Measurements from ENCODE around the gene TMEM244.
"Not testable (repeated sequence)": the region's sequence is repeated elsewhere in the genome, so short reads cannot be mapped to it uniquely, and the experiment has no call there.

The TMEM244 gene

DNA sequence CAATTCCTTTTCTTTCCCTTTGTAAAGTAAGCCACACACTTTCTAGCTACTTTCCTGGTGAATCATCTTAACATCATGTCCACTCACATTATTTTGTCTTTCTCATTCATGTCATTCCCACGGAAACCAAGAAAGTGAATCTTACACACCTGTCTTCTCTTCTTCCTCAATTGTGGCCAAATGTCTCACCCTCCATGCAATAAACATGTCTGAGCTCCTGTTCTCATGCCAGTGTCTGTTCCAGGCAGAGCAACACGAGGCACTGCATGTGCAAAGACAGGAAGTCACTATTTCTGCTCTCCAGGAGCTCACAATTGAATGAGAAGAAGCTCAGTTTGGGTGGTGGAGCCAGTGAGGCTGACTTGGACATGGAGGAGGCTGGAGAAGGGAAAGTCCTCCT is 29.0 kb upstream of the TMEM244 start:
- Histone ChIP-seq H3K36me3 (ENCODE audit: control insufficient read depth in 1 of 2, insufficient read depth in 2 of 2, low read length in 2 of 2) (no peaks in the 10 kb centered on the region), H3K9me3 (ENCODE audit: control insufficient read depth in 1 of 2, low read length in 2 of 2) (no peaks in the 10 kb centered on the region), H3K27ac (ENCODE audit: low read length) (no peak overlapping the region), H3K4me3 (ENCODE audit: low read depth in 1 of 2, low read length in 2 of 2) (no peak overlapping the region), H3K27me3 (ENCODE audit: low read depth, low read length) (no peaks in the 10 kb centered on the region), H3K4me1 (ENCODE audit: control insufficient read depth in 1 of 2, insufficient read depth in 2 of 2, low read length in 2 of 2) (no peaks in the 10 kb centered on the region)

DNA sequence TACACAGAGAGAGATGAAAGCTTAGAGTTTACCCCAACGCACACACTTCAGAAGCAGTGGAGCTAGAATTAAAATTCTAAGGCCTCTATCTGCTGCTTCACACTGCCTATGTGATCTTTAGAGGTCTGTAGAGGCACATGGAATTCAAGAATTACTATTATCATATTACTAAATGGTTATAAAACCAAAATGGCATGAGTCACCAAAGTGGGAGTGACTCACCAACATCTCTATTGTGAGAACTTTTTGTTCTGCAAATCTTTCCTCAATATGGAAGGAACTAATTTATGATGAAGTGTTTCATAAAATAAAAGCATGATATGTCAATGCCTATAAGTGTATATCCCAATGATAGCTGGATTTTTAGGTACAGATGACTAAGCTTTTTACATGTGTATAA is 28.5 kb upstream of the TMEM244 start:
- no peaks in the 10 kb centered on the region for H3K4me1 ChIP-seq (ENCODE audit: control insufficient read depth in 1 of 2, insufficient read depth in 2 of 2, low read length in 2 of 2)
- no peak overlapping the region for H3K4me3 ChIP-seq (ENCODE audit: low read depth in 1 of 2, low read length in 2 of 2)
- no peaks in the 10 kb centered on the region for H3K36me3 ChIP-seq (ENCODE audit: control insufficient read depth in 1 of 2, insufficient read depth in 2 of 2, low read length in 2 of 2)
- H3K27ac ChIP-seq (ENCODE audit: low read length) = no peak overlapping the region
- no peaks in the 10 kb centered on the region for H3K27me3 ChIP-seq (ENCODE audit: low read depth, low read length)
- no peaks in the 10 kb centered on the region for H3K9me3 ChIP-seq (ENCODE audit: control insufficient read depth in 1 of 2, low read length in 2 of 2)

DNA sequence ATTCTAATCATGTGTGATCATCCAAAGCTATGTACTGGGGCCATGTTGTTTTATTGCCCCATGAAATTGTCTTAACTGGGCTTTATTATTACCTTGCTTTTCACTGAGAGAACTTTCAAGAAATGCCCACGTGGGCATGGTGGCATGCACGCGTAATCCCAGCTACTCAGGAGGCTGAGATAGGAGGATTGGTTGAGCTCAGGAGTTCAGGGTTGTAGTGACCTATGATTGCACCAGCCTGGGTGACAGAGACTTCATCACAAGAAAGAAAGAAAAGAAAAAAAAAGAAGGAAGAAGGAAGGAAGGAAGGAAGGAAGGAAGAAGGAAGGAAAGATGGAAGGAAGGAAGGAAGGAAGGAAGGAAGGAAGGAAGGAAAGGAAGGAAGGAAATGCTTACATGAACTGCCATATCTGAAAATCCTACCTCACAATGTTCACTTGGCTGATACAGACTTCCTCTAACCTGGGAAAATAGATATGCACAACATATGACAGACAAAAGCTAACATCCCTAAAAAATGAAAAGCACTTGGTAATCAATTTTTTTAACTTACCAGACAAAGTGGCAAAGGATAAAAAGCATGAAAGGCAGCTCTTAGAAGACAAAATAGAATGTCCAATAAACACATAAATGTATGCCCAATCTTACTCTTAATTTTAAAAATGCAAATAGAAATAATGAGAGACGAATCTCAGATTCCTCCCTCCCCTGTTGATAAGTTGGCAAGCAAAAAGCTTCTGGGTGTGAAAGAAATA is 25.5 kb upstream of the TMEM244 start:
- H3K36me3 ChIP-seq (ENCODE audit: control insufficient read depth in 1 of 2, insufficient read depth in 2 of 2, low read length in 2 of 2) = no peaks in the 10 kb centered on the region
- H3K4me1 ChIP-seq (ENCODE audit: control insufficient read depth in 1 of 2, insufficient read depth in 2 of 2, low read length in 2 of 2) = no peaks in the 10 kb centered on the region
- no peaks in the 10 kb centered on the region for H3K27me3 ChIP-seq (ENCODE audit: low read depth, low read length)
- H3K4me3 ChIP-seq (ENCODE audit: low read depth in 1 of 2, low read length in 2 of 2) = no peak overlapping the region
- H3K9me3 ChIP-seq (ENCODE audit: control insufficient read depth in 1 of 2, low read length in 2 of 2) = no peaks in the 10 kb centered on the region
- H3K27ac ChIP-seq (ENCODE audit: low read length) = no peak overlapping the region

DNA sequence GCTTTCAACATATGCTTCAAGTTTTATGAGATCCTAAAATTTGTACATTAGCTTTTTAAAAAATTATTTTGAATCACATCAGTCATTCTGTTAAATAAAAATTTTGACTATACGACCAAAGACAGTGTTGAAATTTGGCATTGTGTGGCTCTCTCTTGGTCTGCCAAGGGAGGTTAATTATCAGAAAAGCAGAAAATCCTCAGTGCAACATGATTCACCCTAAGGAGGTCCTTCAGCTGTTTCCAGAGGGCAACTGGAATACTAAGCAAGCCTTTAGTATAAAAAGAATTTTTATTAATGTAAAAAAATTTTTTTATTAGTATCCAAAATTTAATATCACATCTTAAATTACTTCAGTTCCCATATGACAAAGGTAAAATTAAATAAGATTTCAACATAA is 23.1 kb upstream of the TMEM244 start:
- Histone ChIP-seq H3K4me1 (ENCODE audit: control insufficient read depth in 1 of 2, insufficient read depth in 2 of 2, low read length in 2 of 2) (no peaks in the 10 kb centered on the region), H3K27ac (ENCODE audit: low read length) (no peak overlapping the region), H3K36me3 (ENCODE audit: control insufficient read depth in 1 of 2, insufficient read depth in 2 of 2, low read length in 2 of 2) (no peaks in the 10 kb centered on the region), H3K4me3 (ENCODE audit: low read depth in 1 of 2, low read length in 2 of 2) (no peak overlapping the region), H3K9me3 (ENCODE audit: control insufficient read depth in 1 of 2, low read length in 2 of 2) (no peaks in the 10 kb centered on the region), H3K27me3 (ENCODE audit: low read depth, low read length) (no peaks in the 10 kb centered on the region)

DNA sequence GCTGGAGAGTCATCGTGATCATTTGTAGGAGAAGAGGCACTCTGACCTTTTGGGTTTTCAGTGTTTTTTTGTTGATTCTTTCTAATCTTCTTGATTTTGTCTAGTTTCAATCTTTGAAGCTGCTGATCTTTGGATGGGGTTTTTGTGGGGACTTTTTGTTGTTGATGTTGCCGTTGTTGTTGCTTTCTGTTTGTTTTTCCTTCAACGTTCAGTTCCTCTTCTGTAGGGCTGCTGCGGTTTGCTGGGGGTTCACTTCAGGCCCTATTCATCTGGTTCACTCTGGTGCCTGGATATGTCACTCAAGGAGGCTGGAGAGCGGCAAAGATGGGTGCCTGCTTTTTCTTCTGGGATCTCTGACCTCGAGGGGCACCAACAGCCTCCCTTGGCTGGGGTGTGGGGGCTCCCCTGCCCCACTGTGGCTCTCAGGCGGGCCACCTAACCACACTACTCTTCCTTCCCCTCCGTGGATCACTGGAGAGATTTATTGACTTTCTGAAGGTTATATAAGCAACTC is 21.5 kb upstream of the TMEM244 start:
- no peaks in the 10 kb centered on the region for H3K36me3 ChIP-seq (ENCODE audit: control insufficient read depth in 1 of 2, insufficient read depth in 2 of 2, low read length in 2 of 2)
- H3K27me3 ChIP-seq (ENCODE audit: low read depth, low read length) = no peaks in the 10 kb centered on the region
- H3K4me1 ChIP-seq (ENCODE audit: control insufficient read depth in 1 of 2, insufficient read depth in 2 of 2, low read length in 2 of 2) = no peaks in the 10 kb centered on the region
- H3K9me3 ChIP-seq (ENCODE audit: control insufficient read depth in 1 of 2, low read length in 2 of 2) = peaks cover 0 to 3% of the 10 kb centered on the region in 2 donors
- H3K4me3 ChIP-seq (ENCODE audit: low read depth in 1 of 2, low read length in 2 of 2) = no peak overlapping the region
- H3K27ac ChIP-seq (ENCODE audit: low read length) = no peak overlapping the region

DNA sequence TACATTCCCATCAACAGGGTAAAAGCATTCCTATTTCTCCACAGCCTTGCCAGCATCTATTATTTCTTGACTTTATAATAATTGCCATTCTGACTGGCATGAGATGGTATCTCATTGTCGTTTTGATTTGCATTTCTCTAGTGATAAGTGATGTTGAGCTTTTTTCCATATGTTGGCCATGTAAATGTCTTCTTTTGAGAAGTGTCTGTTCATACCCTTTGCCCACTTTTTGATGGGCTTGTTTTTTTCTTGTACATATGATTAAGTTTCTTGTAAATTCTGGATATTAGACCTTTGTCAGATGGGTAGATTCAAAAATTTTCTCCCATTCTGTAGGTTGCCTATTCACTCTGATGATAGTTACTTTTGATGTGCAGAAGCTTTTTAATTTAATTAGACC is 16.8 kb upstream of the TMEM244 start:
- H3K4me3 ChIP-seq (ENCODE audit: low read depth in 1 of 2, low read length in 2 of 2); H3K27ac ChIP-seq (ENCODE audit: low read length); H3K27me3 ChIP-seq (ENCODE audit: low read depth, low read length); H3K4me1 ChIP-seq (ENCODE audit: control insufficient read depth in 1 of 2, insufficient read depth in 2 of 2, low read length in 2 of 2); H3K36me3 ChIP-seq (ENCODE audit: control insufficient read depth in 1 of 2, insufficient read depth in 2 of 2, low read length in 2 of 2); H3K9me3 ChIP-seq (ENCODE audit: control insufficient read depth in 1 of 2, low read length in 2 of 2): not testable (repeated sequence)

DNA sequence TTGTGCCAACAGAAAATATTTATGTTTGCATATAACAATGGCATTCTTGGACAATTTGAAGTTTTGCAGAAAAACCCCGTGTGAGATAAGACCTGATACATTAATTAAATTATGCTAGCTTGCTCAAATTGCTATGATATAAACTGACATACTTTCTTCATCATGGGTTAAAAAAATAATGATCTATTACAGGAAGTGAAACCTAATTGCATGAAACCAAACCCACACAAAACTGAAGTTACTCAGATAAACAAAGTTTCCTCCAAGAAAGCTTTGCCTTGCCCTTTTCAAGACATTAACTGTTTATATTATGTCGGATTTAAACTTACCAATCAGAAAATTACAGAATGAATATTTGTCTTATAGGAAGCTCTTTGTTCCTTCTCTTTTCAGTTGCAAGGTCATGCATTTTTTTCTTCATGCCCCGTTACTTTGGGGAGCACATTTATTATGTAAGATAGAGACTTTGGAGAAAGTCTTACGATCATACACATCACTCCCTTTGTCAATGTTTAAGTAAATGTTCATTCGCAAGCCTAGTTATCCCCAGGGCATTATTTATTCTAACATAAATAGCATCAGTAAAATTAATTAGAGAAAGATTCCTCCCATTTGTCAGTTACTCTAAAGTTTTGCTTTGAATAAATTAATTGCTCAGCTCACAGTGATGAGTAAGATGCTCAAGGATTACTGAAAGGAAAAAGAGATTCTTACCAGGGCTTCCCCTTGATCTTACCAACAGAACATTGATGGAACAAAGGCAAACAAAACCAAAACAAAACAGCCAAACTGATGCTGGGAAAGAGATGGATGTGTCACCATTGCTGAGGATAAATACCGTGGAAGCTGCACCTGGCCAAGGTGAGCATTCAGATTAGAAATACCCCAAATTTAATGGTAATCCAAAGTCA is 14.8 kb upstream of the TMEM244 start:
- Histone ChIP-seq H3K4me3 (ENCODE audit: low read depth in 1 of 2, low read length in 2 of 2) (no peak overlapping the region), H3K27ac (ENCODE audit: low read length) (no peak overlapping the region), H3K36me3 (ENCODE audit: control insufficient read depth in 1 of 2, insufficient read depth in 2 of 2, low read length in 2 of 2) (no peaks in the 10 kb centered on the region), H3K4me1 (ENCODE audit: control insufficient read depth in 1 of 2, insufficient read depth in 2 of 2, low read length in 2 of 2) (no peaks in the 10 kb centered on the region), H3K9me3 (ENCODE audit: control insufficient read depth in 1 of 2, low read length in 2 of 2) (peaks cover 0 to 3% of the 10 kb centered on the region in 2 donors), H3K27me3 (ENCODE audit: low read depth, low read length) (no peaks in the 10 kb centered on the region)

DNA sequence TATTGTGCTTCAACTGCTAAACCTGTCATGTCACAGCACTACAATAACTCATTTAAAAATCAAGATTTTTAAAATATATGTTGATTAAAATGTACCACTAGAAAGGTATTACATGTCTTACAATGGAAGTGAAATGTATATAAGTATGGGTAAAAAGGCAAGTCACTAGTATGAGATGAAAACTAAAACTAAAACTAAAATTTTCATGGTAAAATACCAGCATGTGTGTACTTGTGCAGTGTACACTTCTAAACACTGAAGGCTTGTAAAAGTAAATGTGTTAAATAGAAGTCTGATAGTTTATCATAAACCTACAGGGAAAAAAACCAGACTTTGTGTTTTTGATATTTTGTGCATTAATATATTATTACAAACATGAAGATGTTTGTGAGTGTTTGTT is 13.7 kb upstream of the TMEM244 start:
- no peaks in the 10 kb centered on the region for H3K36me3 ChIP-seq (ENCODE audit: control insufficient read depth in 1 of 2, insufficient read depth in 2 of 2, low read length in 2 of 2)
- no peaks in the 10 kb centered on the region for H3K4me1 ChIP-seq (ENCODE audit: control insufficient read depth in 1 of 2, insufficient read depth in 2 of 2, low read length in 2 of 2)
- H3K27me3 ChIP-seq (ENCODE audit: low read depth, low read length) = no peaks in the 10 kb centered on the region
- H3K4me3 ChIP-seq (ENCODE audit: low read depth in 1 of 2, low read length in 2 of 2) = no peak overlapping the region
- no peak overlapping the region for H3K27ac ChIP-seq (ENCODE audit: low read length)
- peaks cover 0 to 3% of the 10 kb centered on the region in 2 donors for H3K9me3 ChIP-seq (ENCODE audit: control insufficient read depth in 1 of 2, low read length in 2 of 2)

DNA sequence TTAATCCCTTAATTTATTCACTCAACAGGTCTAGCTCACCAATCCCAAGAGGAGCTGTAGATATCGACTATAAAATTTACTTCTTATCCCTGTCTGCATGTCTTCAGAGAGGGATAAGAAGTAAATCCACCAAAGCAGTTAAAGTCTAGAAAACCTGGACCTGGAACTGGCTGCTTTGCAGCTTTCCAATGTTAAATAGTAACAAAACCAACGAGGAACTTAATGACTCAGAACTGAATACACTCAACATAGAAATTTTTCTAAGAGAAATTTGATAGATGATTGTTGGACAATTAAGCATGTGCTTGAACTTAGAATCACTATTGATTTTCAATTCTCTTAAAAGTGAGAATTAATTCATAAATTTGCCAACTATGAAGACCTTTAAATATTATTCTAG is 11.5 kb upstream of the TMEM244 start:
- no peaks in the 10 kb centered on the region for H3K9me3 ChIP-seq (ENCODE audit: control insufficient read depth in 1 of 2, low read length in 2 of 2)
- no peak overlapping the region for H3K4me3 ChIP-seq (ENCODE audit: low read depth in 1 of 2, low read length in 2 of 2)
- no peaks in the 10 kb centered on the region for H3K4me1 ChIP-seq (ENCODE audit: control insufficient read depth in 1 of 2, insufficient read depth in 2 of 2, low read length in 2 of 2)
- no peaks in the 10 kb centered on the region for H3K36me3 ChIP-seq (ENCODE audit: control insufficient read depth in 1 of 2, insufficient read depth in 2 of 2, low read length in 2 of 2)
- no peak overlapping the region for H3K27ac ChIP-seq (ENCODE audit: low read length)
- H3K27me3 ChIP-seq (ENCODE audit: low read depth, low read length) = no peaks in the 10 kb centered on the region

DNA sequence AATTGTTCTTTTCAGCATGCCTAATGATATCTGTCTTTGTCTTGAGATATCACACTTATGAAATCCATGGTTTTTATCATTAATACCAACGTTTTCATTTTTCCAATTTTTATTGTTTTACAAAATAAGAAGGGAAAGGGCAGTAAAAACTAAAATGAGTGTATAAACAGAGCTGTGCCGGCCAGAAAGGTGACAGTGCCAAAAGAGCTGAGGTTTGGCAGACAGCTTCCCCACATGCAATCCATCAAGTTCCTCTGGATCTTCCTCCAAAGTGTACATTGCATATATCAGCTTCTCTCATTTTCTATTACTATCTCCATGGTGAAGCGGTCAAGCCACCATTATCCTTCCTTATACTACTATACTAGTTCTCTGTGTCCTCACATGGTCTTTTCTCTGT is 10.1 kb upstream of the TMEM244 start:
- Histone ChIP-seq H3K9me3 (ENCODE audit: control insufficient read depth in 1 of 2, low read length in 2 of 2) (no peaks in the 10 kb centered on the region), H3K27ac (ENCODE audit: low read length) (no peak overlapping the region), H3K36me3 (ENCODE audit: control insufficient read depth in 1 of 2, insufficient read depth in 2 of 2, low read length in 2 of 2) (no peaks in the 10 kb centered on the region), H3K27me3 (ENCODE audit: low read depth, low read length) (no peaks in the 10 kb centered on the region), H3K4me1 (ENCODE audit: control insufficient read depth in 1 of 2, insufficient read depth in 2 of 2, low read length in 2 of 2) (no peaks in the 10 kb centered on the region), H3K4me3 (ENCODE audit: low read depth in 1 of 2, low read length in 2 of 2) (no peak overlapping the region)

DNA sequence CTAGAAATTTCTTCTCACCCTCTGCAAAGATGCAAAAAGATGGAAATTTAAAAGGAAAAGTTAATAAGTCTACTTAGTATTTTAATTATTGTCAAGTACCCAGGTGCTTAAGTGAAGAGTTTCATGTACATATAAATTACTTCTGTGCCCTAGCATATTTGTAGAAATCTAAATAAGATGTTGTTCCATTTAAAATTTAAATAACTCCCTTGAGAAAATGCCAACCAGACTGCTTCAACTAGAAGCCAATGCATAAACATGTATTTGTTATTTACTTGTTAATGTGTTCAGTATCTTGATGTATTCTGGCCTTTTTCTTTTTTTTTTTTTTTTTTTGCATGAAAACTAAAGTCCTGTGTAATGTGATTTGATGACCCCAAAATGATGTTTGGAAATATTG is 6.3 kb upstream of the TMEM244 start:
- Histone ChIP-seq H3K27me3 (ENCODE audit: low read depth, low read length) (no peaks in the 10 kb centered on the region), H3K36me3 (ENCODE audit: control insufficient read depth in 1 of 2, insufficient read depth in 2 of 2, low read length in 2 of 2) (no peaks in the 10 kb centered on the region), H3K4me3 (ENCODE audit: low read depth in 1 of 2, low read length in 2 of 2) (no peak overlapping the region), H3K4me1 (ENCODE audit: control insufficient read depth in 1 of 2, insufficient read depth in 2 of 2, low read length in 2 of 2) (no peaks in the 10 kb centered on the region), H3K9me3 (ENCODE audit: control insufficient read depth in 1 of 2, low read length in 2 of 2) (no peaks in the 10 kb centered on the region), H3K27ac (ENCODE audit: low read length) (no peak overlapping the region)

Measured in muscle layer of duodenum (tissue), 2 donors.